Right atrium auricular region (tissue), 2 donors: ENCODE measurements around the gene NTN4. TPM values are rescaled to one million over a fixed set of nuclear protein-coding genes. Genes with fewer than 3 reads are reported as not detected.

Experiments used
- DNase-seq: peaks from one replicate; pipeline ENCODE4 v3.0.0-alpha.2; 2019; ENCODE audit warnings: low spot score
- H3K27ac ChIP-seq, 2 donors: fragments of 200-600 bp; sonication (generic); 1 replicate in 1 of 2; 2 replicates in 1 of 2; pipeline ENCODE4 v1.5.1; 2016 to 2019
- H3K27me3 ChIP-seq, 2 donors: fragments of 200-600 bp; sonication (generic); one replicate each; pipeline versions ENCODE4 v1.5.1 to v1.6.0; 2017 to 2019
- H3K36me3 ChIP-seq: fragments of 200-600 bp; sonication (generic); one replicate; pipeline ENCODE4 v1.5.1; 2016
- H3K4me1 ChIP-seq, 2 donors: fragments of 200-600 bp; sonication (generic); one replicate each; pipeline versions ENCODE4 v1.5.1 to v1.6.0; 2017 to 2019
- H3K4me3 ChIP-seq, 2 donors: fragments of 200-600 bp; sonication (generic); 1 replicate in 1 of 2; 2 replicates in 1 of 2; pipeline ENCODE4 v1.5.1; 2017 to 2019; ENCODE audit warnings: mild to moderate bottlenecking in 1 of 2, moderate library complexity in 1 of 2
- H3K9me3 ChIP-seq, 2 donors: fragments of 200-600 bp; sonication (generic); one replicate each; pipeline ENCODE4 v1.5.1; 2019
- total RNA-seq, 2 donors: library from RNA; depleted of rRNA; stranded (reverse); fragments of >200 nt; gene quantifications; one replicate each; pipeline ENCODE4 v1.1.0, GENCODE V29; 2016
- TF ChIP-seq, protein P1 (sequence below), 2 donors: fragments of 200-600 bp; sonication (generic); IDR thresholded peaks; one replicate each; pipeline ENCODE4 v1.5.1; 2019; ENCODE audit warnings: antibody characterized with exemption in 2 of 2

The NTN4 gene
- total RNA-seq, 2 donors from 2014 or later: 69.0 to 85.3 TPM

DNA sequence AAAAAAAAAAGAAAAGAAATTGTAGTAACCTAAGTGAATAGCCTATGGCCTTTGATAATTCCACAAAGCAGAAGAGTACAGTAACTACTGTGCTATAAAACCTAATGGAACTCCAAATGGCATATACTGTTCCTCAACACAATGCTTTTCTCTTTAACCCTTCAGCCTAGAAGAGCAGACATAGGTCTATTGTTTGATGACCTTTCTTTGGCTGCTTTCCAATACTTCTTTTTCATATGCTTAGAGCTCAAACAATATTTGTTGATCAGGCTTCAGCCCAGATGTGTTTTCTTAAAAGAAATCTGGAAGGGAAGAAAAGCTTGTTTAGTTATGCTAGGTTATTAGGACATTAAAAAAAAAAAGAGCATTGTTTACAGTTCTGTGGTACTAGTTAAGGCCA lies 116.4 kb downstream of the NTN4 start:
- peaks cover 0 to 15% of the 10 kb centered on the region in 2 donors for H3K4me1 ChIP-seq
- H3K9me3 ChIP-seq: no peaks in the 10 kb centered on the region
- no peaks in the 10 kb centered on the region for H3K27me3 ChIP-seq
- no peak for DNase-seq
- H3K36me3 ChIP-seq: no peaks in the 10 kb centered on the region
- no peak overlapping the region for H3K27ac ChIP-seq
- TF ChIP-seq, protein P1, sequence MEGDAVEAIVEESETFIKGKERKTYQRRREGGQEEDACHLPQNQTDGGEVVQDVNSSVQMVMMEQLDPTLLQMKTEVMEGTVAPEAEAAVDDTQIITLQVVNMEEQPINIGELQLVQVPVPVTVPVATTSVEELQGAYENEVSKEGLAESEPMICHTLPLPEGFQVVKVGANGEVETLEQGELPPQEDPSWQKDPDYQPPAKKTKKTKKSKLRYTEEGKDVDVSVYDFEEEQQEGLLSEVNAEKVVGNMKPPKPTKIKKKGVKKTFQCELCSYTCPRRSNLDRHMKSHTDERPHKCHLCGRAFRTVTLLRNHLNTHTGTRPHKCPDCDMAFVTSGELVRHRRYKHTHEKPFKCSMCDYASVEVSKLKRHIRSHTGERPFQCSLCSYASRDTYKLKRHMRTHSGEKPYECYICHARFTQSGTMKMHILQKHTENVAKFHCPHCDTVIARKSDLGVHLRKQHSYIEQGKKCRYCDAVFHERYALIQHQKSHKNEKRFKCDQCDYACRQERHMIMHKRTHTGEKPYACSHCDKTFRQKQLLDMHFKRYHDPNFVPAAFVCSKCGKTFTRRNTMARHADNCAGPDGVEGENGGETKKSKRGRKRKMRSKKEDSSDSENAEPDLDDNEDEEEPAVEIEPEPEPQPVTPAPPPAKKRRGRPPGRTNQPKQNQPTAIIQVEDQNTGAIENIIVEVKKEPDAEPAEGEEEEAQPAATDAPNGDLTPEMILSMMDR (IDR thresholded peaks at IDR 0.05): no peak
- H3K4me3 ChIP-seq: no peak overlapping the region

DNA sequence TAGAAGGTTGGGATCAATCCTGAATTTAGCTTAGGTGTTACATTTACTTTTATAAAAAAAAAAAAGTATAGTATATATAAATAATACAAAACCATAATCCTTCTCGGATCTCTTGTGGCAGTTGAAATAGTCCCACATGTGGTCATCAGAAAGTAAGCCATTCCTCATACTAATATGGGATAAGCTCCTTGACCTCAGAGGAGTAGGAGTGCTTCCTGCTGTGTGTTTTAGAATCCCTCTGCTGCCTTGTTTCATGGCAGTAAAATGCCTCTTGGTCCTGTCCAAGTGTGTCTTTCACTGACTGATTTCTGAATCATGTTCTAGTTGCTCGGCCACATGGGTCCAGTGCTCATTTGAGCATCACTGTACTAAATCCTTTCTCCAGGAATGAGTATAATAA lies 117.0 kb downstream of the NTN4 start:
- no peak overlapping the region for H3K27ac ChIP-seq
- TF ChIP-seq, protein P1 (IDR thresholded peaks at IDR 0.05): no peak

DNA sequence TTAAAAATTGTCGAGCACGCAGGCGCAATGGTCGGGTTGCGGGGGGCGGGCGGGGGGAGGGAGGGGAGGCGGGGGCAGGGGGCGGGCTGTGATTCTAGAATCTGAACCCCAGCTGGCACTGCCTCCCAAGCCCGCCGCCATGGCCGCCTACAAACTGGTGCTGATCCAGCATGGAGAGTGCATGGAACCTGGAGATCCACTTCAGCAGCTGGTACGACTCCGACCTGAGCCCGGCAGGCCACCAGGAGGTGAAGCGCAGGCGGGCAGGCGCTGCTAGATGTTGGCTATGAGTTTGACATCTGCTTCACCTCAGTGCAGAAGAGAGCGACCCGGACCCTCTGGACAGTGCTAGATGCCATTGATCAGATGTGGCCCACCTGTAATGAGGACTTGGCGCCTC lies 118.4 kb downstream of the NTN4 start:
- peaks cover 0 to 15% of the 10 kb centered on the region in 2 donors for H3K4me1 ChIP-seq
- H3K36me3 ChIP-seq: peaks cover 7% of the 10 kb centered on the region
- no peak for DNase-seq
- H3K4me3 ChIP-seq: no peak overlapping the region
- no peaks in the 10 kb centered on the region for H3K9me3 ChIP-seq
- no peaks in the 10 kb centered on the region for H3K27me3 ChIP-seq
- TF ChIP-seq, protein P1 (IDR thresholded peaks at IDR 0.05): no peak
- H3K27ac ChIP-seq: no peak overlapping the region

More for the DNA sequence above, 117.0 kb downstream of the NTN4 start:
- no peak for DNase-seq
- Histone ChIP-seq H3K4me3 (no peak overlapping the region), H3K27me3 (no peaks in the 10 kb centered on the region), H3K9me3 (no peaks in the 10 kb centered on the region), H3K36me3 (no peaks in the 10 kb centered on the region), H3K4me1 (peaks cover 0 to 15% of the 10 kb centered on the region in 2 donors)

DNA sequence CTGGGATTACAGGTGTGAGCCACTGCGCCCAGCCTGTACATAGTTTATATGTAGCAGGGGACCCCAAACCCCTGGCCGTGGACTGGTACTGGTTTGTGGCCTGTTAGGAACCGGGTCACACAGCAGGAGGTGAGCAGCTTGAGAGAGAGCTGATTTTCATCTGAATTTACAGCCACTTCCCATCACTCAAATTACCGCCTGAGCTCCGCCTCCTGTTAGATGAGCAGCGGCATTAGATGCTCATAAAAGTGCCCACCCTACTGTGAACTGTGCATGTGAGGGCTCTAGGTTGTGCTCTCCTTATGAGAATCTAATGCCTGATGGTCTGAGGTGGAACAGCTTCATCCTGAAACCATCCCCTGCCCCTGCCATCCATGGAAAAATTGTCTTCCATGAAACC lies 119.3 kb downstream of the NTN4 start:
- H3K4me1 ChIP-seq: peaks cover 0 to 15% of the 10 kb centered on the region in 2 donors
- no peaks in the 10 kb centered on the region for H3K27me3 ChIP-seq
- TF ChIP-seq, protein P1 (IDR thresholded peaks at IDR 0.05): no peak
- H3K27ac ChIP-seq: no peak overlapping the region
- no peak for DNase-seq
- H3K4me3 ChIP-seq: no peak overlapping the region
- H3K9me3 ChIP-seq: no peaks in the 10 kb centered on the region
- H3K36me3 ChIP-seq: peaks cover 7% of the 10 kb centered on the region

DNA sequence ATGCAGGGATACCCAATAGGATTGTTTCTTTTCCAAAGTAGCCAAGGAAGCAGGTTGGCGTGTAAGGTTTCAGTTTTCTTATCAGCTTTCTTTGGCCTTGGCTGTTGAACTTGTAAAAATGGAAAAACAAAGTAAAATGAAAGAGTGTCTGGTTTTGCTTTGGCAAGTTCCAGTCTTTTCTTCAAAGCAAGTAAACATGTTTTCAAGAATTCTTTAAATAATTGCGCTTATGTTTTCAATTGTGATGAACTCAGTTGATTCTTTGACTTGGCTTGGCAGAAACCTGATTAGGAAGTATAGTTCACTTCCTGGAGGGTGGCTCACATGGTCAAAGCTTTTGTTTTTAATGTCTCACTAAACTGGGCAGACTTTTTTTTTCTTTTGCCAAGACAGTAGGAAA lies 127.0 kb downstream of the NTN4 start:
- Histone ChIP-seq H3K36me3 (peaks cover 7% of the 10 kb centered on the region), H3K4me3 (no peak overlapping the region), H3K27me3 (no peaks in the 10 kb centered on the region), H3K9me3 (no peaks in the 10 kb centered on the region), H3K27ac (peak overlapping the region; percentile 14 to 41), H3K4me1 (peaks cover 0 to 5% of the 10 kb centered on the region in 2 donors)
- no peak for DNase-seq
- TF ChIP-seq, protein P1 (IDR thresholded peaks at IDR 0.05): no peak

DNA sequence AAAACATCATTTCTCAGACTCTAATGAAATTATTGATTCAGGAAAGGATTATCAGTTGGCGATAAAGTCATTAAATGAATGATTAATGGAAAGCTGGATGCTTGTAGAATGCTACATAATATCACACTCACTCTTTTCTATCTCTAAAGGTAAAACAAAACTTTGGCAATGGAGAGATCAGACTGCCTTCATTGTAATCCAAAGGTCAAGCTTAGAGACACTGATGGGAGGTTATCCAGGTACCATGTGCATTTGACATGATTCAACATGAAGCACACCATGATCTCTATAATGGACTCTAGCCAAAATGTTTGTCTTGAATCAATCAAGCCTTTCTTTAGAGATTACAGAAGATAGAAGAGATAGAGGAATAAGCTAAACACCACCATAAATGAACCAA lies 129.2 kb downstream of the NTN4 start:
- H3K9me3 ChIP-seq: no peaks in the 10 kb centered on the region
- peaks cover 0 to 5% of the 10 kb centered on the region in 2 donors for H3K4me1 ChIP-seq
- no peaks in the 10 kb centered on the region for H3K27me3 ChIP-seq
- no peaks in the 10 kb centered on the region for H3K36me3 ChIP-seq
- H3K4me3 ChIP-seq: no peak overlapping the region
- TF ChIP-seq, protein P1 (IDR thresholded peaks at IDR 0.05): no peak
- DNase-seq: no peak
- H3K27ac ChIP-seq: no peak overlapping the region
